Neural crest cell (in vitro differentiated cells): Measurements from ENCODE around the gene DPM2. TPM values are rescaled to one million over a fixed set of nuclear protein-coding genes. Genes with fewer than 3 reads are reported as not detected.

Source experiments
- DNase-seq: peaks from one replicate; pipeline ENCODE4 v3.0.0; 2021; ENCODE audit warnings: low read depth, mixed read lengths, low spot score
- H3K27ac Mint-ChIP-seq: one replicate; pipeline ENCODE4 v1.8.0; 2021; ENCODE audit warnings: mild to moderate bottlenecking, mixed read lengths; ENCODE audit not compliant: unreplicated experiment
- H3K27me3 Mint-ChIP-seq: 2 replicates; pipeline ENCODE4 v1.8.0; 2021; ENCODE audit warnings: low read depth, mild to moderate bottlenecking, mixed read lengths
- H3K36me3 Mint-ChIP-seq: 2 replicates; pipeline ENCODE4 v1.8.0; 2021; ENCODE audit warnings: low read depth, mild to moderate bottlenecking, mixed read lengths
- H3K4me1 Mint-ChIP-seq: 2 replicates; pipeline ENCODE4 v1.8.0; 2021; ENCODE audit warnings: mixed read lengths
- H3K4me3 Mint-ChIP-seq: one replicate; pipeline ENCODE4 v1.8.0; 2021; ENCODE audit warnings: mild to moderate bottlenecking, mixed read lengths
- H3K9me3 Mint-ChIP-seq: 2 replicates; pipeline ENCODE4 v1.8.0; 2021; ENCODE audit warnings: mixed read lengths
- total RNA-seq: library from RNA; stranded (reverse); gene quantifications from 2 replicates; pipeline ENCODE4 v1.2.1, GENCODE V29; 2021
- TF ChIP-seq, protein P1 (sequence below): fragments of 200-600 bp; sonication (generic); conservative IDR thresholded peaks from 2 replicates; pipeline ENCODE4 v1.5.0; 2021; ENCODE audit warnings: antibody characterized with exemption, mild to moderate bottlenecking

The DPM2 gene
- total RNA-seq, 1 donor from 2014 or later: 52.2 TPM

DNA sequence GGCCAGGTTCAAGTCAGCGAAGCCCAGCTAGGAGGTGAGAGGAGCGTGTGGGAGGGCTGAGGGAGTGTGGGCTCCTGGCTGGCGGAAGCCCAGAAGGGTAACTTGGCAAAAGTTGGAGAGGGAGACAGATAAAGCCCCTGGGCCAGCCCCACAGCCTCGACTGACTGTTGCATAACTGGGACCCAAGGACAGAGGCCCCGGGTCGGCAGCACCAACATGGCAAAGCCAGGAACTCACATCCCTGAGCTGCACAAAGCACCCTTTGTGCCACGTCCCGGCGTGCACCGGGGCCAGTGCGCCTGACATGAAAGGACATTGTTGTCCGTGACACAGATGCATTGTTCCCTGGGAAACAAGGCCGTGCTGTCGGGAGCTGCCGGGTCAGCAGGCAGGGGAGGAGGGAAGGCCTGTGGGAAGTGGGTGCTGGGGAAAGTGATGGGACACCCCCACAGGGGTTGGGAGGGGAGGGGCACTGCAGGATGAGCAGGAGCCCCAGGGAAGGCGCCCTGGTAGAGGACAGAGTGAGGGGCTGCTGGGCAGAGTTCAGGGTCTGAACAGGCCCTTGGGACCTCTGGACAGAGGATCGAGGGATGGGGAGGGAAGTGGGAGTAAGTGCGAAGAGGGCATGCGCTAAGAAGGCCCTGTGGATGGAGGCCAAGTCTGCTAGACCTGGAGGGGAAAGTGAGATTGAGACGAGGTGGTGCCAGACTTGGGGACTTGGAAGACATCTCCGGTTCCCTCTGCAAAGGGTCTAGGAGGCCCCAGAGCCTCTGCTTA lies 13.0 kb upstream of the DPM2 start:
- Mint-ChIP-seq H3K27ac (peak overlapping the region; percentile 99), H3K4me1 (peaks cover 61% of the 10 kb centered on the region), H3K9me3 (no peaks in the 10 kb centered on the region), H3K36me3 (no peaks in the 10 kb centered on the region), H3K27me3 (no peaks in the 10 kb centered on the region), H3K4me3 (peak overlapping the region; percentile 80)
- TF ChIP-seq, protein P1, sequence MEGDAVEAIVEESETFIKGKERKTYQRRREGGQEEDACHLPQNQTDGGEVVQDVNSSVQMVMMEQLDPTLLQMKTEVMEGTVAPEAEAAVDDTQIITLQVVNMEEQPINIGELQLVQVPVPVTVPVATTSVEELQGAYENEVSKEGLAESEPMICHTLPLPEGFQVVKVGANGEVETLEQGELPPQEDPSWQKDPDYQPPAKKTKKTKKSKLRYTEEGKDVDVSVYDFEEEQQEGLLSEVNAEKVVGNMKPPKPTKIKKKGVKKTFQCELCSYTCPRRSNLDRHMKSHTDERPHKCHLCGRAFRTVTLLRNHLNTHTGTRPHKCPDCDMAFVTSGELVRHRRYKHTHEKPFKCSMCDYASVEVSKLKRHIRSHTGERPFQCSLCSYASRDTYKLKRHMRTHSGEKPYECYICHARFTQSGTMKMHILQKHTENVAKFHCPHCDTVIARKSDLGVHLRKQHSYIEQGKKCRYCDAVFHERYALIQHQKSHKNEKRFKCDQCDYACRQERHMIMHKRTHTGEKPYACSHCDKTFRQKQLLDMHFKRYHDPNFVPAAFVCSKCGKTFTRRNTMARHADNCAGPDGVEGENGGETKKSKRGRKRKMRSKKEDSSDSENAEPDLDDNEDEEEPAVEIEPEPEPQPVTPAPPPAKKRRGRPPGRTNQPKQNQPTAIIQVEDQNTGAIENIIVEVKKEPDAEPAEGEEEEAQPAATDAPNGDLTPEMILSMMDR: no peak
- DNase-seq: peak; percentile 72

DNA sequence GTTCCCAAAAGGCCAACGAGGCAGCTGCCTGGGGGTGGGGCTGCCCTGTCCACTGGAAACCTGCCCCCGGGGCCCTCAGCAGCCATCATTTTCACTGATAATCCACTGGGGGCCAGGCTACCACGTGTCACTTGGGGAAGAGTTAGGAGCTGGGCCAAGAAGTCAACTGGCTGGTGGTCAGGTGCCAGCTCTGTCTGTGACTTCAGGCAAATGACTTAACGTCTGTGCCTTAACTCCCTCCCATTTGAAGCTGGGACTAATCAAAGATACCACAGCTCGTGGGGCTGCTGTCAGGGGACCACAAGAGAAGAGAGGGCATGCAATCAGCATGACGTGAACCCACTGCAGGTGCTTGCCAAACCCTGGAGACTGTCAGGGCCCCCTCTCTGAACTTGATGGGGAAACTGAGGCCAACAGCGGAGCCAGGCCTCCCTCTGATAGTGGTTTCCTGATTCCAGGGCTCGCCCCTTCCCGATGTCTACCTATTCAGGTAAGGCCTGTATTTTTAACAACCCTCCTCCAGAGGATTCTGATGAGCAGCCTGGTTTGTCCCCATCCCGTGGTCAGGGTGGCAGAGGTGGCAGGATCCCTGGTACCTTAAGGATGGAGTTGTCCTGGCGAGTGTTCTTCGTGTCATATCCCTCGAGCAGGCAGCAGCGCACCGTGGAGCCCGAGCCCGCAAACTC lies 12.3 kb upstream of the DPM2 start:
- Mint-ChIP-seq H3K4me1 (peaks cover 54% of the 10 kb centered on the region), H3K36me3 (no peaks in the 10 kb centered on the region), H3K4me3 (peak overlapping the region; percentile 80), H3K27ac (peak overlapping the region; percentile 99), H3K27me3 (no peaks in the 10 kb centered on the region), H3K9me3 (no peaks in the 10 kb centered on the region)
- no peak for DNase-seq
- TF ChIP-seq, protein P1: no peak

DNA sequence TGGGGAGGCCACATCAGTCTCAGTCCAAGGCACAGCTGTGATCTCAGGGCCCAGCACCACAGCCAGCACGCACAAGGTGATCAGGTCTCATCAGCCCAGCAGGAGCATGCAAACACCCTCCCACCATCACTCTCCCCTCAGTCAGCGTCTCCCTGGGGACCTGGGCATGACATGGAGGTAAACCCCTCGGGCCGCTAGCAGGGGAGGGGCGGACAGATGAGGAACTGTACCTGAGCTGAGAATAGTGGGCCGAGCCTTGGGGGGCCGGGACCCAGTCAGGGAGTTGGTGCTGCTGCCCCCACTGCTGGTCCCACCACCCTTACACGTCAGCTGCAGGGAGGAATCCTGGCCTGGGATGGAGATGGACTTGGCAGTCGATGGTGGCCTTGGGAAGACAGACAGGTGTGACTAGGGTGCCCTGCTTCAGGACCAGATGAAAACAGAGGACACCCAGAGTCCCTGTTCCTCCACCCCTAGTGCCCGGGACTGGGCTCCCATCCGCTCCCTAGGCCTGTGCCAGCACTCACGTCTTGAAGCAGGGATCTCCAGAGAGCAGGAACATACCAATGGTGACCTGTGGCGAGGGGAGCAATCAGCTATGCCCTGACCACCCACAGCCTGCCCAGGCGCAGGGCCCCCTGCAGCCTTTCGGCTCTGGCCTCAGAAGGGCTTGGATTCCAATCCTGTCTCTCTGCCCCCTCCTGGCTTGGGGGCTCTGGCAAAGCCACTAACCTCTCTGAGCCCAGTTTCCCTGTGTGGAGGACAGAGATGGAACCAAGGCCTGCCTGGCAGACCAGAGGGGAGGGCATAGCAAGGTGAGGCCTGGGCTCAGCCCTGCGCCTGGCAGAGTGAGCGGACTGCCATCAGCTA lies 10.4 kb upstream of the DPM2 start:
- peaks cover 52% of the 10 kb centered on the region for H3K4me1 Mint-ChIP-seq
- H3K27ac Mint-ChIP-seq: peak overlapping the region; percentile 83

DNA sequence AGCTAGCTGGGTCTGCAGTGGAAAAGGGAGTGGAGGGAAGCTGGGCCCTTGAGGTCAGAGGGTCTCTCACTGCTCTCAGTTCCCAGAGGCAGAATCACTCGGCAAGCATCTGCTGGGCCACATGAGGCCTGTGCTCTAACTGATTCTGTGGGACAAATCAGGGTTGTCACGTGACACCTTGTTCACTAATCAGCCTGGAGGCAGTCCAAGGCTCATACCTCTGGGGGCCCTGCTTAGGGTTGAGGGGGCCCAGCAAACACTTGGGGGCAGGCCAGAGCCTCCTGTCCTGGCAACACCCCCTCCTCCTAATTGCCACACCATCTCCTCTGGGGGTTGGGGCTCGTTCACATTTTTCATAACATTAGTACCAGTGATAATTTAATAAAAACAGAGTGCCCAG lies 9.1 kb upstream of the DPM2 start:
- Mint-ChIP-seq H3K4me3 (no peak overlapping the region), H3K4me1 (peaks cover 49% of the 10 kb centered on the region), H3K36me3 (peaks cover 6% of the 10 kb centered on the region), H3K9me3 (no peaks in the 10 kb centered on the region), H3K27ac (no peak overlapping the region), H3K27me3 (no peaks in the 10 kb centered on the region)
- no peak for DNase-seq
- TF ChIP-seq, protein P1: no peak

More for the DNA sequence above, 10.4 kb upstream of the DPM2 start:
- Mint-ChIP-seq H3K9me3 (no peaks in the 10 kb centered on the region), H3K27me3 (no peaks in the 10 kb centered on the region), H3K36me3 (peaks cover 4% of the 10 kb centered on the region), H3K4me3 (no peak overlapping the region)
- TF ChIP-seq, protein P1: no peak
- DNase-seq: no peak

DNA sequence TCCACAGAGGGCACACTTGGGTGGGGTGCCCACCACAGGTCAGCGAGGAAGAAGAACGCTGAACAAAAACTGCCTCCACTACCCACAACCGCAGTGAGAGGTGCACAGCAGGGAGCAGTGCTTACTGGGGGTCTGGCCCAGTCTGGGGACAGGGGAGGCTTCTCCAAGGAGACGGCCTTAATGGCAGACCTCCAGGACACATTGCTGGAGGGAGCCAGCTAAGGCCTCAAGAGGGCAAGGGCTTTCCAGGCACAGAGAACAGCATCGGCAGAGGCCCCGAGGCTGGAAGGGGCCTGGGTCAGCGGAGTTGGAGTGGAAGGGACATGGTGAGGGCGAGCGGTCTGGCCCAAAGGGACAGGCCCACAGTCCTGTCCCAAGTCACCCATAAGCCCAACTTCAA lies 8.3 kb upstream of the DPM2 start:
- no peak overlapping the region for H3K4me3 Mint-ChIP-seq
- H3K27me3 Mint-ChIP-seq: no peaks in the 10 kb centered on the region
- peaks cover 6% of the 10 kb centered on the region for H3K36me3 Mint-ChIP-seq
- no peaks in the 10 kb centered on the region for H3K9me3 Mint-ChIP-seq
- TF ChIP-seq, protein P1: no peak
- DNase-seq: no peak
- H3K27ac Mint-ChIP-seq: no peak overlapping the region
- peaks cover 44% of the 10 kb centered on the region for H3K4me1 Mint-ChIP-seq
